BLaER1 treated with 17β-estradiol and CSF1 and Interleukin-3, amounts not matched to agents 10 nM and 100 nM (cell line): ENCODE data around the gene PDGFA.

ENCODE experiments used
- H3K27ac ChIP-seq, 11 experiments: shearing (Covaris generic); formaldehyde crosslinking; 2 replicates each; pipeline ENCODE4 v1.8.1; 2022
- H3K27me3 ChIP-seq, 11 experiments: shearing (Covaris generic); formaldehyde crosslinking; 2 replicates each; pipeline ENCODE4 v1.8.1; 2022
- H3K36me3 ChIP-seq, 11 experiments: shearing (Covaris generic); formaldehyde crosslinking; 2 replicates each; pipeline ENCODE4 v1.8.1; 2022
- H3K4me1 ChIP-seq, 10 experiments: shearing (Covaris generic); formaldehyde crosslinking; 2 replicates each; pipeline ENCODE4 v1.8.1; 2022
- H3K4me2 ChIP-seq, 11 experiments: shearing (Covaris generic); formaldehyde crosslinking; 2 replicates each; pipeline ENCODE4 v1.8.1; 2022
- H3K4me3 ChIP-seq, 10 experiments: shearing (Covaris generic); formaldehyde crosslinking; 2 replicates each; pipeline ENCODE4 v1.8.1; 2022
- H3K9ac ChIP-seq, 11 experiments: shearing (Covaris generic); formaldehyde crosslinking; 2 replicates each; pipeline ENCODE4 v1.8.1; 2022
- H3K9me3 ChIP-seq, 11 experiments: shearing (Covaris generic); formaldehyde crosslinking; replicated peaks in 1 of 11; 2 replicates each; pipeline ENCODE4 v1.8.1; 2022
- H4K20me1 ChIP-seq, 11 experiments: shearing (Covaris generic); formaldehyde crosslinking; 2 replicates each; pipeline ENCODE4 v1.8.1; 2022
- Cebpa-rat ChIP-seq, 11 experiments: shearing (Covaris generic); IDR thresholded peaks; 2 replicates each; pipeline ENCODE4 v1.8.1; 2022

The PDGFA gene

DNA sequence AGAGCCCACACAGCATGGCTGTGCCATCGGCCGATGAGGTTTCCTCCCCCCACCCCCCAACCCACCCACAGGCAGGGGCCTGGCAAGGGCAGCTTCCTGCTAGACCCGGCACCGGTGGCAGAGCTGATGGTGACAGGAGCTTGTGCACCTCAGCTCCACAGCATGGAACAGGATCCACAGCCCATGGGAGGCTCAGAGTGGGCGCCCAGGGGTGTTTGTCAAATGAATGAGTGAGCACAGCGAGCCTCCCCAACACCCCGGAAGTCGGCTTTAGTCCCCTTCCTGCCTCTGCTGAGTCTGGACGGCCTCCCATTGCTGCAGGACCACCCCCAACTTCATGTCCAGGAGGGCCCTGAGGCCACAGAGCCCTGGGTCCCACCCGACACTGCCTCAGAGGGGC lies 68.9 kb downstream of the PDGFA start:
- H3K4me2 ChIP-seq: peak overlapping the region; percentile 71 to 99 (median 93)
- 0 out of 22 replicates have a peak, but pooled peaks cover 0 to 8% (median 0%) of the 10 kb centered on the region in 11 experiments for H4K20me1 ChIP-seq
- H3K9me3 ChIP-seq: no peaks in the 10 kb centered on the region
- H3K4me1 ChIP-seq: peaks cover 39 to 75% (median 68%) of the 10 kb centered on the region in 10 experiments
- peak overlapping the region in 2 of 10 experiments; percentile 31 to 56; a peak in 3 of 20 replicates for H3K4me3 ChIP-seq
- no peaks in the 10 kb centered on the region for H3K36me3 ChIP-seq
- peaks cover 0 to 34% (median 0%) of the 10 kb centered on the region in 11 experiments; a peak in 4 of 22 replicates for H3K27me3 ChIP-seq
- H3K27ac ChIP-seq: peak overlapping the region in 10 of 11 experiments; percentile 36 to 78 (median 64); a peak in 16 of 22 replicates
- peak overlapping the region in 10 of 11 experiments; percentile 25 to 70 (median 54); a peak in 13 of 22 replicates for H3K9ac ChIP-seq
- no peak for TF ChIP-seq Cebpa-rat (IDR thresholded peaks at IDR 0.05)

DNA sequence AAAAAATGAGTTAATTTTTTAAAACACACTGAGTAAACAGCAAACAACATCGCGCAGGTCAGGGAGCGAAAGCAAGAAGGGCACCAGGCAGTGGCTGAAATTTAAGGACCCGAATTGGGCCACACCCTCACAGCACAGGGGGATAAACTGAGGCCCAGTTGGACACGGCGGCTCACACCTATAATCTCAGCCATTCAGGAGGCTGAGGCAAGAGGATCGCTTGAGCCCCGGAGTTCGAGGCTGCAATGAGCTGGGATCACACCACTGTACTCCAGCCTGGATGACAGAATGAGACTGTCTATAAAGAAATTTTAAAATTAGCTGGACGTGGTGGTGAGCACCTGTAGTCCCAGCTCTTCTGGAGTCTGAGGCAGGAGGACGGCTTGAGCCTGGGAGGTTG lies 69.6 kb downstream of the PDGFA start:
- TF ChIP-seq Cebpa-rat (IDR thresholded peaks at IDR 0.05): no peak
- H3K27ac ChIP-seq: 0 out of 22 replicates have a peak overlapping the region, but pooled peaks of 1 of the 11 experiments have one; percentile 78
- H3K4me1 ChIP-seq: peaks cover 32 to 68% (median 61%) of the 10 kb centered on the region in 10 experiments
- peaks cover 0 to 34% (median 0%) of the 10 kb centered on the region in 11 experiments; a peak in 4 of 22 replicates for H3K27me3 ChIP-seq
- H3K36me3 ChIP-seq: no peaks in the 10 kb centered on the region
- 0 out of 22 replicates have a peak, but pooled peaks cover 0 to 8% (median 0%) of the 10 kb centered on the region in 11 experiments for H4K20me1 ChIP-seq
- peak overlapping the region in 10 of 11 experiments; percentile 71 to 99 (median 94); a peak in 17 of 22 replicates for H3K4me2 ChIP-seq
- H3K4me3 ChIP-seq: no peak overlapping the region
- 0 out of 22 replicates have a peak overlapping the region, but pooled peaks of 1 of the 11 experiments have one; percentile 9 for H3K9ac ChIP-seq
- no peaks in the 10 kb centered on the region for H3K9me3 ChIP-seq

DNA sequence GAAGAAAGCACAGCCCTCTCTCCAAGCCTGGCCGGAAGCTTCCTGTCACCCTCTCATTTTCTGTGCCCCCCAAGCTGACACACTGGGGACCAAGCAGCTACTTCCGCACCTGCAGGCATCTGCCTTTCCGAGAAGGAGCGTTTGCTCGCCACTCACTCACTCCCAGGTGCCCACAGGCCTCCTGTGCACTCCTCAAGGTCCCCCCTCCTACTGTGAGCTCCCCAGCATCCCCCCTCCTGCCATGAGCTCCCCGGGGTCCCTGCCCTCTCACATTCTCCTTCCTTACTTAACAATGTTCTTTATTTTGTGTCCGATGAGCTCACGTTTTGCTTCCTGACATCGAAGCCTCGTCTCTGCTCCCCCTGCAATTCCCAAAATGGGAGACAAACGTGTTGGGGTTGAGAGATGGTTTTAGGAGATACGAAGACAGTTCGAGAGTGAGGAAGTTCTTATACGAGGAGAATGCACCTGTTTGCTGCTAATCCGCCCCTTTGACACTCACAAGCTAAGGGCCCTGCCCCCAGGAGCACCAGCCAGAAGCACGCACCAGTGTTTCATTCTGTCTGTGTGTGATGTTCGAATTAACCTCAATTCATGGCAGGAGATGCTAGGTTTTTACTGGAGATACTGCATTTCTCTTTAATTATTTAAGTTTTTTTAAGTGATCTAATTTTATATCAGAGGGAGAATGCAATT lies 70.2 kb downstream of the PDGFA start:
- Histone ChIP-seq H4K20me1 (0 out of 22 replicates have a peak, but pooled peaks cover 0 to 3% (median 0%) of the 10 kb centered on the region in 11 experiments), H3K9me3 (no peaks in the 10 kb centered on the region), H3K27ac (no peak overlapping the region), H3K27me3 (peaks cover 0 to 34% (median 0%) of the 10 kb centered on the region in 11 experiments; a peak in 4 of 22 replicates), H3K36me3 (no peaks in the 10 kb centered on the region), H3K9ac (peak overlapping the region in 1 of 11 experiments; percentile 18; a peak in 2 of 22 replicates), H3K4me2 (peak overlapping the region in 10 of 11 experiments; percentile 10 to 99 (median 93); a peak in 19 of 22 replicates), H3K4me3 (no peak overlapping the region), H3K4me1 (peaks cover 30 to 62% (median 57%) of the 10 kb centered on the region in 10 experiments)
- TF ChIP-seq Cebpa-rat (IDR thresholded peaks at IDR 0.05): no peak

DNA sequence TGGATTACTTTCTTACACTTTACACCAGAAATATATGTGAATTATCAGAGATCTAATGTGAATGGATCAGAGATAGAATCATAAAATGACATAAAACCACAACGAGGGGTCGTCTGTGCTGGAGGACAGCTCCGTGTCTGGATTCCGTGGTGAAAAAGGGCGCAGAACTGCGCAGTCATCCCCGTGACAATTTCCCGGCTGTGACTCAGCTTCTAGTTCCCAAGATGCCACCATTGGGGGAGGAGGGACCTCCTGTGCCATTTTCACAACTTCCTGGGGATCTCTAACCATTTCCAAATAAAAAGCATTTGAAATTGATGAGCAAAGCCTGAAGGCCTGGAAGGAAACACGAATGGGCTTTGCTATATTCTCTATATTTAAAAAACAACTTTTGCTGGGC lies 72.1 kb downstream of the PDGFA start:
- Histone ChIP-seq H3K9ac (no peak overlapping the region), H4K20me1 (no peaks in the 10 kb centered on the region), H3K9me3 (peaks cover 0 to 6% (median 0%) of the 10 kb centered on the region in 11 experiments; a peak in 2 of 22 replicates), H3K4me2 (no peak overlapping the region), H3K4me1 (peaks cover 22 to 44% (median 37%) of the 10 kb centered on the region in 10 experiments), H3K27me3 (peaks cover 0 to 24% (median 0%) of the 10 kb centered on the region in 11 experiments; a peak in 4 of 22 replicates), H3K27ac (no peak overlapping the region), H3K4me3 (no peak overlapping the region), H3K36me3 (no peaks in the 10 kb centered on the region)
- TF ChIP-seq Cebpa-rat (IDR thresholded peaks at IDR 0.05): no peak
